Neuronal stem cell (in vitro differentiated cells): ENCODE results near the gene ZNF174.

Source experiments
- DNase-seq: peaks from one replicate; pipeline ENCODE4 v3.0.0-alpha.2; 2013; ENCODE audit warnings: low spot score
- H2AFZ ChIP-seq: one replicate; pipeline ENCODE4 v1.6.1; 2013; ENCODE audit warnings: mild to moderate bottlenecking, low read length, inconsistent platforms
- H2AK5ac ChIP-seq: 2 replicates; pipeline ENCODE4 v1.6.1; 2013; ENCODE audit warnings: low read depth, mild to moderate bottlenecking, inconsistent platforms, low read length, moderate library complexity, mixed read lengths
- H2BK120ac ChIP-seq: 2 replicates; pipeline ENCODE4 v1.6.1; 2013; ENCODE audit warnings: low read depth, mild to moderate bottlenecking, inconsistent platforms, low read length, moderate library complexity, mixed read lengths
- H2BK12ac ChIP-seq: one replicate; pipeline ENCODE4 v1.6.1; 2013; ENCODE audit warnings: low read length, inconsistent platforms
- H2BK15ac ChIP-seq: 2 replicates; pipeline ENCODE4 v1.6.1; 2013; ENCODE audit warnings: mild to moderate bottlenecking, low read length, inconsistent platforms, mixed read lengths
- H2BK5ac ChIP-seq: one replicate; pipeline ENCODE4 v1.6.1; 2013; ENCODE audit warnings: inconsistent platforms, mild to moderate bottlenecking, low read length, moderate library complexity
- H3K14ac ChIP-seq: one replicate; pipeline ENCODE4 v1.6.1; 2013; ENCODE audit warnings: low read length, inconsistent platforms
- H3K18ac ChIP-seq: 2 replicates; pipeline ENCODE4 v1.6.1; 2013; ENCODE audit warnings: low read length, inconsistent platforms
- H3K23ac ChIP-seq: 2 replicates; pipeline ENCODE4 v1.6.1; 2013; ENCODE audit warnings: low read depth, mild to moderate bottlenecking, mixed read lengths, low read length, inconsistent platforms; ENCODE audit not compliant: poor library complexity
- H3K27ac ChIP-seq: replicated peaks from 3 replicates; pipeline ENCODE4 v1.5.1; 2013; ENCODE audit warnings: low read length, inconsistent platforms
- H3K27me3 ChIP-seq, 3 experiments: 2 replicates each; pipeline ENCODE4 v1.6.1; 2013; ENCODE audit warnings: low read length in 3 of 3, mild to moderate bottlenecking in 2 of 3, inconsistent platforms in 1 of 3, low read depth in 1 of 3, mixed read lengths in 1 of 3, moderate library complexity in 1 of 3; ENCODE audit not compliant: control insufficient read depth in 3 of 3, insufficient read depth in 3 of 3
- H3K36me3 ChIP-seq, 2 donors: replicated peaks in 1 of 2; 2 replicates each; pipeline ENCODE4 v1.6.1; 2013; ENCODE audit warnings: low read length in 2 of 2; ENCODE audit not compliant: control insufficient read depth in 2 of 2, insufficient read depth in 2 of 2
- H3K4ac ChIP-seq: 2 replicates; pipeline ENCODE4 v1.6.1; 2013; ENCODE audit warnings: inconsistent platforms, mild to moderate bottlenecking, low read length, moderate library complexity
- H3K4me1 ChIP-seq, 2 donors: 1 replicate in 1 of 2; 2 replicates in 1 of 2; pipeline ENCODE4 v1.6.1; 2013; ENCODE audit warnings: low read length in 2 of 2, low read depth in 1 of 2; ENCODE audit not compliant: control insufficient read depth in 2 of 2, insufficient read depth in 1 of 2
- H3K4me2 ChIP-seq: one replicate; pipeline ENCODE4 v1.6.1; 2013; ENCODE audit warnings: mild to moderate bottlenecking, low read length, inconsistent platforms; ENCODE audit not compliant: insufficient read depth, poor library complexity, severe bottlenecking
- H3K4me3 ChIP-seq, 2 donors: 2 replicates each; pipeline ENCODE4 v1.5.1; 2013; ENCODE audit warnings: low read length in 2 of 2, mild to moderate bottlenecking in 2 of 2, inconsistent platforms in 1 of 2, moderate library complexity in 1 of 2
- H3K79me1 ChIP-seq: one replicate; pipeline ENCODE4 v1.6.1; 2013; ENCODE audit warnings: low read depth, mild to moderate bottlenecking, inconsistent platforms, low read length, moderate library complexity
- H3K9ac ChIP-seq: one replicate; pipeline ENCODE4 v1.6.1; 2013; ENCODE audit warnings: mild to moderate bottlenecking, low read depth, low read length, inconsistent platforms; ENCODE audit not compliant: poor library complexity
- H3K9me3 ChIP-seq, 2 donors: replicated peaks in 1 of 2; 2 replicates each; pipeline versions ENCODE3 to v1.6.1; 2013; ENCODE audit warnings: low read length in 2 of 2, mild to moderate bottlenecking in 2 of 2, inconsistent platforms in 1 of 2, low read depth in 1 of 2, mixed read lengths in 1 of 2, moderate library complexity in 1 of 2; ENCODE audit not compliant: control insufficient read depth in 2 of 2, insufficient read depth in 1 of 2
- H4K8ac ChIP-seq: one replicate; pipeline ENCODE4 v1.6.1; 2013; ENCODE audit warnings: low read depth, mild to moderate bottlenecking, inconsistent platforms, low read length, moderate library complexity
- H4K91ac ChIP-seq: one replicate; pipeline ENCODE4 v1.6.1; 2013; ENCODE audit warnings: low read length, low read depth, mild to moderate bottlenecking, inconsistent platforms; ENCODE audit not compliant: poor library complexity
- WGBS, 2 donors: extraction: QIAGEN DNeasy Blood & Tissue Kit; methylation state at CpG; one replicate each; pipeline ENCODE4 v1.1.7; 2013; ENCODE audit warnings: missing lambda C conversion rate in 2 of 2, mixed read lengths in 1 of 2; ENCODE audit not compliant: insufficient read length in 2 of 2, insufficient replicate concordance in 1 of 2; ENCODE audit errors: extremely low coverage in 2 of 2; 5-methylcytosine and 5-hydroxymethylcytosine counted together

ZNF174 gene

GRCh38 chr16:3362931-3363330, 38.1 kb upstream of the ZNF174 start:
- H3K4ac ChIP-seq: no peak overlapping the region
- H2BK12ac ChIP-seq: no peak overlapping the region
- no peak for DNase-seq
- no peak overlapping the region for H2AK5ac ChIP-seq
- no peak overlapping the region for H3K9ac ChIP-seq
- peaks cover 4% of the 10 kb centered on the region for H3K79me1 ChIP-seq
- H3K4me3 ChIP-seq: no peak overlapping the region
- no peak overlapping the region for H3K23ac ChIP-seq
- H4K91ac ChIP-seq: no peak overlapping the region
- no peak overlapping the region for H3K14ac ChIP-seq
- peaks cover 0 to 4% (median 0%) of the 10 kb centered on the region in 3 experiments for H3K27me3 ChIP-seq
- H2BK5ac ChIP-seq: no peak overlapping the region
- peaks cover 0 to 6% of the 10 kb centered on the region in 2 donors for H3K9me3 ChIP-seq
- H2BK15ac ChIP-seq: no peak overlapping the region
- no peak overlapping the region for H3K4me2 ChIP-seq
- no peak overlapping the region for H3K18ac ChIP-seq
- H3K27ac ChIP-seq: no peak overlapping the region
- no peaks in the 10 kb centered on the region for H3K4me1 ChIP-seq
- H2BK120ac ChIP-seq: no peak overlapping the region
- no peak overlapping the region for H4K8ac ChIP-seq
- no peak overlapping the region for H2AFZ ChIP-seq
- H3K36me3 ChIP-seq: no peaks in the 10 kb centered on the region

GRCh38 chr16:3363793-3364192, 37.2 kb upstream of the ZNF174 start:
- H3K4me1 ChIP-seq: no peaks in the 10 kb centered on the region
- H3K36me3 ChIP-seq: no peaks in the 10 kb centered on the region
- no peak overlapping the region for H3K9ac ChIP-seq
- H3K4me3 ChIP-seq: no peak overlapping the region
- H2BK12ac ChIP-seq: no peak overlapping the region
- H2AK5ac ChIP-seq: no peak overlapping the region
- no peak overlapping the region for H3K4ac ChIP-seq
- H3K14ac ChIP-seq: no peak overlapping the region
- H4K91ac ChIP-seq: no peak overlapping the region
- DNase-seq: no peak
- peaks cover 4% of the 10 kb centered on the region for H3K79me1 ChIP-seq
- no peak overlapping the region for H2BK15ac ChIP-seq
- WGBS, 2 donors: no CpG with 5 or more reads among the region's 7 CpGs
- H2BK5ac ChIP-seq: no peak overlapping the region
- H3K23ac ChIP-seq: no peak overlapping the region
- H3K27me3 ChIP-seq: peaks cover 0 to 4% (median 0%) of the 10 kb centered on the region in 3 experiments
- H2BK120ac ChIP-seq: no peak overlapping the region
- H3K4me2 ChIP-seq: no peak overlapping the region
- H3K18ac ChIP-seq: no peak overlapping the region
- H3K27ac ChIP-seq: no peak overlapping the region
- H2AFZ ChIP-seq: no peak overlapping the region
- H3K9me3 ChIP-seq: peaks cover 0 to 9% of the 10 kb centered on the region in 2 donors
- no peak overlapping the region for H4K8ac ChIP-seq

- Histone ChIP-seq H2AK5ac (no peak overlapping the region), H3K27me3 (peaks cover 0 to 4% (median 0%) of the 10 kb centered on the region in 3 experiments), H3K14ac (no peak overlapping the region), H3K18ac (no peak overlapping the region), H2BK5ac (no peak overlapping the region), H3K9ac (no peak overlapping the region), H2BK120ac (no peak overlapping the region), H3K4me3 (peak overlapping the region in 1 of 2 donors; percentile 7), H3K4me1 (no peaks in the 10 kb centered on the region), H2AFZ (peak overlapping the region; percentile 28), H3K4me2 (no peak overlapping the region), H4K8ac (no peak overlapping the region), H3K36me3 (no peaks in the 10 kb centered on the region), H3K27ac (no peak overlapping the region), H3K9me3 (peaks cover 0 to 9% of the 10 kb centered on the region in 2 donors), H3K23ac (no peak overlapping the region), H2BK12ac (no peak overlapping the region), H2BK15ac (no peak overlapping the region), H3K79me1 (peaks cover 4% of the 10 kb centered on the region), H4K91ac (no peak overlapping the region), H3K4ac (no peak overlapping the region)
- DNase-seq: no peak
- WGBS, 2 donors: no CpG with 5 or more reads among the region's 42 CpGs
Observed at GRCh38 chr16:3364774-3365427, 36.1 kb upstream of the ZNF174 start.

GRCh38 chr16:3369073-3369472, 31.9 kb upstream of the ZNF174 start:
- DNase-seq: no peak
- no CpG with 5 or more reads among the region's 11 CpGs for WGBS, 2 donors
- H4K91ac ChIP-seq: no peak overlapping the region
- peaks cover 0 to 13% of the 10 kb centered on the region in 2 donors for H3K9me3 ChIP-seq
- no peak overlapping the region for H2AFZ ChIP-seq
- no peak overlapping the region for H2BK15ac ChIP-seq
- H3K14ac ChIP-seq: no peak overlapping the region
- no peaks in the 10 kb centered on the region for H3K27me3 ChIP-seq
- H3K23ac ChIP-seq: no peak overlapping the region
- no peak overlapping the region for H3K27ac ChIP-seq
- H4K8ac ChIP-seq: no peak overlapping the region
- no peaks in the 10 kb centered on the region for H3K4me1 ChIP-seq
- no peak overlapping the region for H2BK5ac ChIP-seq
- H2BK12ac ChIP-seq: no peak overlapping the region
- H3K18ac ChIP-seq: no peak overlapping the region
- no peak overlapping the region for H3K4me3 ChIP-seq
- H3K9ac ChIP-seq: no peak overlapping the region
- H3K79me1 ChIP-seq: peaks cover 4% of the 10 kb centered on the region
- H2AK5ac ChIP-seq: no peak overlapping the region
- H3K36me3 ChIP-seq: no peaks in the 10 kb centered on the region
- no peak overlapping the region for H3K4ac ChIP-seq
- H2BK120ac ChIP-seq: no peak overlapping the region
- H3K4me2 ChIP-seq: no peak overlapping the region
